ENCODE data around the gene GRID1. TPM values are rescaled to one million over a fixed set of nuclear protein-coding genes. Genes with fewer than 3 reads are reported as not detected.

GRID1 gene
- polyA plus RNA-seq, 1 donor (not counting 4 experiments of a cell fraction or from before 2014, with no cell fraction given), result 0.01 TPM

DNA sequence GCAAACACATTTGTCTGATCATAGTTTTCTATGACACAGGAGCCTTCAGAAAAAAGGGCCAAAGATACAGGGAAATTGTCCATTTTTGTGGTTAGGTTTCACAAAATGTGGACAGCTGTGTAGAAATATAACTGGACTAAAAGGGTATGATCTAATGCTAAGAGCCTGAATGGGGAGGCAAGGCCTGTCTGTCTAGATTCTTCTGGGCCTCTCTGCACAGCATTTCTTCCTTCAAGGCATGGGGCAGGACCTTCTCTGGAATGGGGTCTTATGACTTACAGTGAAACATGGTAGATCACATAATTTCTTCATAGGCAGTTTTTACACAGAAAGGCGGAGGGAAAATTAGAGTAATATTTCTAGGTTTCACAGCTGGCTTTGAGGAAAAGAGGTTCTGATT lies 795.7 kb downstream of the GRID1 start:
- FAIRE-seq, result no peak
- H3K36me3 ChIP-seq (ENCODE audit: control insufficient read depth in 2 of 2, extremely low read depth in 1 of 2, insufficient read depth in 2 of 2, low read length in 2 of 2), result no peaks in the 10 kb centered on the region
- H3K4me3 ChIP-seq (ENCODE audit: control insufficient read depth in 2 of 3, extremely low read depth in 1 of 3, insufficient read depth in 2 of 3, low read depth in 1 of 3, low read length in 3 of 3), result no peak overlapping the region
- H3K9ac ChIP-seq (ENCODE audit: control insufficient read depth, extremely low read depth, insufficient read depth, low read length), result no peak overlapping the region
- no peak overlapping the region for H2AFZ ChIP-seq (ENCODE audit: control insufficient read depth, low read length)
- no peak for DNase-seq (ENCODE audit: low read depth, low spot score)
- dilution Hi-C loops (cut with MboI; ENCODE audit: extremely low pct_ligation_motif_present, low sequenced_read_pairs), result no loop called here
- no peaks in the 10 kb centered on the region for H3K27me3 ChIP-seq (ENCODE audit: control insufficient read depth, extremely low read depth, insufficient read depth, low read length)
- TF ChIP-seq, protein P1, sequence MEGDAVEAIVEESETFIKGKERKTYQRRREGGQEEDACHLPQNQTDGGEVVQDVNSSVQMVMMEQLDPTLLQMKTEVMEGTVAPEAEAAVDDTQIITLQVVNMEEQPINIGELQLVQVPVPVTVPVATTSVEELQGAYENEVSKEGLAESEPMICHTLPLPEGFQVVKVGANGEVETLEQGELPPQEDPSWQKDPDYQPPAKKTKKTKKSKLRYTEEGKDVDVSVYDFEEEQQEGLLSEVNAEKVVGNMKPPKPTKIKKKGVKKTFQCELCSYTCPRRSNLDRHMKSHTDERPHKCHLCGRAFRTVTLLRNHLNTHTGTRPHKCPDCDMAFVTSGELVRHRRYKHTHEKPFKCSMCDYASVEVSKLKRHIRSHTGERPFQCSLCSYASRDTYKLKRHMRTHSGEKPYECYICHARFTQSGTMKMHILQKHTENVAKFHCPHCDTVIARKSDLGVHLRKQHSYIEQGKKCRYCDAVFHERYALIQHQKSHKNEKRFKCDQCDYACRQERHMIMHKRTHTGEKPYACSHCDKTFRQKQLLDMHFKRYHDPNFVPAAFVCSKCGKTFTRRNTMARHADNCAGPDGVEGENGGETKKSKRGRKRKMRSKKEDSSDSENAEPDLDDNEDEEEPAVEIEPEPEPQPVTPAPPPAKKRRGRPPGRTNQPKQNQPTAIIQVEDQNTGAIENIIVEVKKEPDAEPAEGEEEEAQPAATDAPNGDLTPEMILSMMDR (optimal IDR thresholded peaks at IDR 0.05 in 1 of 3, IDR thresholded peaks at IDR 0.05 in 1 of 3, conservative IDR thresholded peaks at IDR 0.05 in 1 of 3; ENCODE audit: extremely low read depth in 1 of 3, insufficient read depth in 2 of 3, low read length in 3 of 3), result no peak
- TF ChIP-seq EZH2 (IDR thresholded peaks at IDR 0.05; ENCODE audit: low read length), result no peak
- no peak overlapping the region for H3K4me2 ChIP-seq (ENCODE audit: control insufficient read depth, extremely low read depth, insufficient read depth, low read depth, low read length)
- no peaks in the 10 kb centered on the region for H4K20me1 ChIP-seq (ENCODE audit: control insufficient read depth, extremely low read depth, insufficient read depth, low read length)
- no peaks in the 10 kb centered on the region for H3K9me1 ChIP-seq (ENCODE audit: control insufficient read depth, extremely low read depth, insufficient read depth, low read length)
- no peak overlapping the region for H3K27ac ChIP-seq (ENCODE audit: control insufficient read depth, insufficient read depth, low read length)
- H3K9me3 ChIP-seq (ENCODE audit: control insufficient read depth, low read depth, low read length), result no peaks in the 10 kb centered on the region
- H3K79me2 ChIP-seq (ENCODE audit: control insufficient read depth, insufficient read depth, low read length), result no peaks in the 10 kb centered on the region
- H3K4me1 ChIP-seq (ENCODE audit: control insufficient read depth, extremely low read depth, insufficient read depth, low read length), result no peaks in the 10 kb centered on the region

DNA sequence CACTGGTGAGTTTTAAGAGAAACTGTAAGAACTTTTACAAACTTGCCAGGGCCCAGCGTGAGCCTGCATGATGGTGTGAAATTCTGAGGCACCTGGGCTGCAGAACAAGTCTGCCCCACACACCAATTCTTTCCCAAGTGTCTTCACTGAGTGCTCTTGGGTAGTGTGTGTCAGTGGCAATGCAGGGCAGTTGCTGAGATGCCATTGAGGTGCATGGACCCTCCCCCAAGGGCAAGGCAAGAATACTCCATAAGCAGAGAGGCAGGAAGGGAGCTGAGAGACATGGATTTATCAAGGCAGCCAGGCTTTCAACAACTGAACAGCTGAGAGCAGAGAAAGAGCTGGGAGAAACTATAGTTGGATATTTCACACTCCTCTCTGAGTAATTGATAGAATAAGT lies 801.2 kb downstream of the GRID1 start:
- FAIRE-seq (no peak), DNase-seq (ENCODE audit: low read depth, low spot score) (no peak)
- Histone ChIP-seq H3K9me3 (ENCODE audit: control insufficient read depth, low read depth, low read length) (no peaks in the 10 kb centered on the region), H3K27me3 (ENCODE audit: control insufficient read depth, extremely low read depth, insufficient read depth, low read length) (no peaks in the 10 kb centered on the region), H3K9ac (ENCODE audit: control insufficient read depth, extremely low read depth, insufficient read depth, low read length) (no peak overlapping the region), H3K4me3 (ENCODE audit: control insufficient read depth in 2 of 3, extremely low read depth in 1 of 3, insufficient read depth in 2 of 3, low read depth in 1 of 3, low read length in 3 of 3) (no peak overlapping the region), H3K27ac (ENCODE audit: control insufficient read depth, insufficient read depth, low read length) (no peak overlapping the region), H3K9me1 (ENCODE audit: control insufficient read depth, extremely low read depth, insufficient read depth, low read length) (no peaks in the 10 kb centered on the region), H4K20me1 (ENCODE audit: control insufficient read depth, extremely low read depth, insufficient read depth, low read length) (no peaks in the 10 kb centered on the region), H3K4me1 (ENCODE audit: control insufficient read depth, extremely low read depth, insufficient read depth, low read length) (no peaks in the 10 kb centered on the region), H3K36me3 (ENCODE audit: control insufficient read depth in 2 of 2, extremely low read depth in 1 of 2, insufficient read depth in 2 of 2, low read length in 2 of 2) (no peaks in the 10 kb centered on the region), H2AFZ (ENCODE audit: control insufficient read depth, low read length) (no peak overlapping the region), H3K4me2 (ENCODE audit: control insufficient read depth, extremely low read depth, insufficient read depth, low read depth, low read length) (no peak overlapping the region), H3K79me2 (ENCODE audit: control insufficient read depth, insufficient read depth, low read length) (no peaks in the 10 kb centered on the region)
- TF ChIP-seq EZH2 (IDR thresholded peaks at IDR 0.05; ENCODE audit: low read length), result no peak
- TF ChIP-seq, protein P1 (optimal IDR thresholded peaks at IDR 0.05 in 1 of 3, IDR thresholded peaks at IDR 0.05 in 1 of 3, conservative IDR thresholded peaks at IDR 0.05 in 1 of 3; ENCODE audit: extremely low read depth in 1 of 3, insufficient read depth in 2 of 3, low read length in 3 of 3), result no peak
- dilution Hi-C loops (cut with MboI; ENCODE audit: extremely low pct_ligation_motif_present, low sequenced_read_pairs), result no loop called here
